ENCODE measurements around the gene KRT35. TPM values are rescaled to one million over a fixed set of nuclear protein-coding genes. Genes with fewer than 3 reads are reported as not detected.

KRT35 gene
- total and polyA plus RNA-seq, 4 donors = not detected

DNA sequence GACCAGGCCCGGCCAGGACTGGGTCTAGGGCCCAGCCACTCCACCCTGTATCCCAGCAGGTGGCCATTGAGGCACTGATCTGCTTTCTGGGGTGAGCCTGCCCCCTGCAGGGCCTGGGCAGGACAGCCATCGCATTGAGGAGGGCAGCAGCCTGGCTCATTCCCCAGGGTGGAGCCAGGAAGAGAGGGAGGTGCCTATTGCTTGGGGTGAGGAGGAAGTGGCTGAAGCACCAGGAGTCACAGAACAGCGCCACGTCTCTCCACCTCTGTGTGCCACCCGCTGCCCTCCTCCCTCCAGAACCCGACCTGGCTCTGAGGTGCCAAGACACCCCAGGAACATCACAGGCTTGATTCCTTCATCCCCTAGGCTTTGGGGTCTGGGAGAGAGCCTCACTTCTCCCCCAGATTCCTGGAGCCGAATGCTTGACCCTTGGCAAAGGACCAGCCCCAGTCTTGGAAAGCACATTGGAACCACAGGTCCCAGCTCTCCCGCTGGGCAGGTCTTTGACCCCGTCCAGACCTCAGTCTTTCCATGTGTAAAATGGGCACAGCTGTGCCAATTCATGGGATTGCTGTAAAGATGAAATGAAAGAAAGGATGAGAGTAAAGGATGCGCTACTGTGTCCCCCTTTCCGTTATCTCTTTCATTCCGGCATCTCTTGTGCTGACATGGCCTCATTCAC is 16.0 kb upstream of the KRT35 start:
- no peaks in the 10 kb centered on the region for H3K27me3 ChIP-seq (ENCODE audit: control insufficient read depth in 4 of 4, insufficient read depth in 4 of 4, low read length in 3 of 4)
- no peaks in the 10 kb centered on the region for H3K9me3 ChIP-seq (ENCODE audit: control insufficient read depth in 4 of 4, low read length in 3 of 4)
- peaks cover 0 to 2% (median 1%) of the 10 kb centered on the region in 4 donors for H3K4me1 ChIP-seq (ENCODE audit: control insufficient read depth in 4 of 4, insufficient read depth in 4 of 4, low read length in 3 of 4)
- H3K4me3 ChIP-seq (ENCODE audit: low read depth in 1 of 3, low read length in 3 of 3) = no peak overlapping the region
- no peaks in the 10 kb centered on the region for H3K36me3 ChIP-seq (ENCODE audit: control insufficient read depth in 4 of 4, insufficient read depth in 3 of 4, low read depth in 1 of 4, low read length in 3 of 4)
- peak; percentile 66 to 76 for TF ChIP-seq RAD21 (IDR thresholded peaks at IDR 0.05)
- peak; percentile 48 for TF ChIP-seq CTCF (IDR thresholded peaks at IDR 0.05; ENCODE audit: low read depth, low read length, missing input control)
- TF ChIP-seq HNF4G (IDR thresholded peaks at IDR 0.05) = no peak
- H3K27ac ChIP-seq (ENCODE audit: low read depth in 1 of 2, low read length in 2 of 2) = peak overlapping the region in 1 of 2 donors; percentile 67
- 53% methylated on average over 12 of the region's 12 CpGs for WGBS
- DNase-seq (ENCODE audit: low spot score) = peak; percentile 65
- no peak overlapping the region for H3K9ac ChIP-seq (ENCODE audit: low read depth in 1 of 2, low read length in 2 of 2)

DNA sequence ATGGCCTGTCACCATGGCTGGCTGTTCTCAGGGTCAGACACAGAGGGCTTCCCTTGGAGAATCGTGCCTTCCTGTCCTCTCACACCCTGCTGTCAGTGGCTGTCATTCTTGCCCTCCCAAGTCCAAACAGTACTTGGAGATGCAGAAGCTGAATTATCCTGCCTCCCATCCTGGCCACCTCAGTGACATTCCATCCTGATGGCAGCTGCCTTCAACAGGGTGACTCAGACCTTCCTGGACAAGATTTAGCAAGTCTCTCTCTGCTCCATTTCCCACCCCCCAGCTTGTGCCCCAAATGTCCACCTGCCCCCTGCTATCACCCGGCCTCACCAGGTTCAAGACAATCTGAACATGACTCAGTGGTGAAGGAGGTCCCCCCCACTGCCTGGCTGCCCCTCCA is 13.6 kb upstream of the KRT35 start:
- DNase-seq (ENCODE audit: low spot score) = no peak
- Histone ChIP-seq H3K4me1 (ENCODE audit: control insufficient read depth in 4 of 4, insufficient read depth in 4 of 4, low read length in 3 of 4) (peaks cover 0 to 2% (median 1%) of the 10 kb centered on the region in 4 donors), H3K36me3 (ENCODE audit: control insufficient read depth in 4 of 4, insufficient read depth in 3 of 4, low read depth in 1 of 4, low read length in 3 of 4) (no peaks in the 10 kb centered on the region), H3K27ac (ENCODE audit: low read depth in 1 of 2, low read length in 2 of 2) (no peak overlapping the region), H3K9me3 (ENCODE audit: control insufficient read depth in 4 of 4, low read length in 3 of 4) (no peaks in the 10 kb centered on the region), H3K9ac (ENCODE audit: low read depth in 1 of 2, low read length in 2 of 2) (no peak overlapping the region), H3K27me3 (ENCODE audit: control insufficient read depth in 4 of 4, insufficient read depth in 4 of 4, low read length in 3 of 4) (no peaks in the 10 kb centered on the region), H3K4me3 (ENCODE audit: low read depth in 1 of 3, low read length in 3 of 3) (no peak overlapping the region)
- 71% methylated on average over 2 of the region's 2 CpGs for WGBS
- no peak for TF ChIP-seq ATF3 (IDR thresholded peaks at IDR 0.05)
- no peak for TF ChIP-seq YY1 (IDR thresholded peaks at IDR 0.05)
- TF ChIP-seq GABPA (IDR thresholded peaks at IDR 0.05 in 1 of 2, conservative IDR thresholded peaks at IDR 0.05 in 1 of 2) = no peak
- TF ChIP-seq RAD21 (IDR thresholded peaks at IDR 0.05) = no peak
- TF ChIP-seq NR2F2 (IDR thresholded peaks at IDR 0.05) = no peak
- TF ChIP-seq, protein P1, sequence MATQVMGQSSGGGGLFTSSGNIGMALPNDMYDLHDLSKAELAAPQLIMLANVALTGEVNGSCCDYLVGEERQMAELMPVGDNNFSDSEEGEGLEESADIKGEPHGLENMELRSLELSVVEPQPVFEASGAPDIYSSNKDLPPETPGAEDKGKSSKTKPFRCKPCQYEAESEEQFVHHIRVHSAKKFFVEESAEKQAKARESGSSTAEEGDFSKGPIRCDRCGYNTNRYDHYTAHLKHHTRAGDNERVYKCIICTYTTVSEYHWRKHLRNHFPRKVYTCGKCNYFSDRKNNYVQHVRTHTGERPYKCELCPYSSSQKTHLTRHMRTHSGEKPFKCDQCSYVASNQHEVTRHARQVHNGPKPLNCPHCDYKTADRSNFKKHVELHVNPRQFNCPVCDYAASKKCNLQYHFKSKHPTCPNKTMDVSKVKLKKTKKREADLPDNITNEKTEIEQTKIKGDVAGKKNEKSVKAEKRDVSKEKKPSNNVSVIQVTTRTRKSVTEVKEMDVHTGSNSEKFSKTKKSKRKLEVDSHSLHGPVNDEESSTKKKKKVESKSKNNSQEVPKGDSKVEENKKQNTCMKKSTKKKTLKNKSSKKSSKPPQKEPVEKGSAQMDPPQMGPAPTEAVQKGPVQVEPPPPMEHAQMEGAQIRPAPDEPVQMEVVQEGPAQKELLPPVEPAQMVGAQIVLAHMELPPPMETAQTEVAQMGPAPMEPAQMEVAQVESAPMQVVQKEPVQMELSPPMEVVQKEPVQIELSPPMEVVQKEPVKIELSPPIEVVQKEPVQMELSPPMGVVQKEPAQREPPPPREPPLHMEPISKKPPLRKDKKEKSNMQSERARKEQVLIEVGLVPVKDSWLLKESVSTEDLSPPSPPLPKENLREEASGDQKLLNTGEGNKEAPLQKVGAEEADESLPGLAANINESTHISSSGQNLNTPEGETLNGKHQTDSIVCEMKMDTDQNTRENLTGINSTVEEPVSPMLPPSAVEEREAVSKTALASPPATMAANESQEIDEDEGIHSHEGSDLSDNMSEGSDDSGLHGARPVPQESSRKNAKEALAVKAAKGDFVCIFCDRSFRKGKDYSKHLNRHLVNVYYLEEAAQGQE (IDR thresholded peaks at IDR 0.05) = no peak
- TF ChIP-seq EGR1 (IDR thresholded peaks at IDR 0.05; ENCODE audit: low read depth in 2 of 2) = no peak
- TF ChIP-seq JUND (IDR thresholded peaks at IDR 0.05) = no peak
- TF ChIP-seq TAF1 (conservative IDR thresholded peaks at IDR 0.05) = no peak
- TF ChIP-seq, protein P2, sequence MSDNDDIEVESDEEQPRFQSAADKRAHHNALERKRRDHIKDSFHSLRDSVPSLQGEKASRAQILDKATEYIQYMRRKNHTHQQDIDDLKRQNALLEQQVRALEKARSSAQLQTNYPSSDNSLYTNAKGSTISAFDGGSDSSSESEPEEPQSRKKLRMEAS (IDR thresholded peaks at IDR 0.05) = no peak
